GM21381 (cell line): ENCODE results near the gene HMGB4.

Source experiments
- ATAC-seq: cut with Tn5 transposase; IDR thresholded peaks from one replicate; pipeline ENCODE4 v1.9.1; 2021; ENCODE audit warnings: mild to moderate bottlenecking, moderate library complexity; ENCODE audit not compliant: unreplicated experiment

The HMGB4 gene

GRCh38 chr1:33846861-33847260, 17.0 kb upstream of the HMGB4 start:
- no peak for ATAC-seq

GRCh38 chr1:33848205-33848937, 15.5 kb upstream of the HMGB4 start:
- no peak for ATAC-seq

- ATAC-seq, result no peak
Measured at GRCh38 chr1:33849211-33849610, 14.7 kb upstream of the HMGB4 start.

GRCh38 chr1:33850481-33850880, 13.4 kb upstream of the HMGB4 start:
- no peak for ATAC-seq

GRCh38 chr1:33852711-33853110, 11.2 kb upstream of the HMGB4 start:
- ATAC-seq, result no peak

- no peak for ATAC-seq
Measured at GRCh38 chr1:33853431-33853830, 10.4 kb upstream of the HMGB4 start.

GRCh38 chr1:33854091-33854490, 9.8 kb upstream of the HMGB4 start:
- no peak for ATAC-seq

- no peak for ATAC-seq
Measured at GRCh38 chr1:33860671-33861070, 3.2 kb upstream of the HMGB4 start.

- no peak for ATAC-seq
Measured at GRCh38 chr1:33864460-33865389, 846 bp downstream of the HMGB4 start.

GRCh38 chr1:33866281-33866680, 2.4 kb downstream of the HMGB4 start:
- no peak for ATAC-seq

GRCh38 chr1:33867684-33868083, 3.8 kb downstream of the HMGB4 start:
- no peak for ATAC-seq

- no peak for ATAC-seq
Measured at GRCh38 chr1:33872275-33872674, 8.4 kb downstream of the HMGB4 start.

- ATAC-seq, result no peak
Measured at GRCh38 chr1:33872683-33873082, 8.8 kb downstream of the HMGB4 start.

GRCh38 chr1:33874636-33875035, 10.8 kb downstream of the HMGB4 start:
- no peak for ATAC-seq

- no peak for ATAC-seq
Measured at GRCh38 chr1:33875862-33876261, 12.0 kb downstream of the HMGB4 start.

GRCh38 chr1:33876970-33877650, 13.2 kb downstream of the HMGB4 start:
- no peak for ATAC-seq

GRCh38 chr1:33878392-33878791, 14.5 kb downstream of the HMGB4 start:
- ATAC-seq, result no peak

GRCh38 chr1:33880305-33880704, 16.4 kb downstream of the HMGB4 start:
- no peak for ATAC-seq

- no peak for ATAC-seq
Measured at GRCh38 chr1:33886496-33886895, 22.6 kb downstream of the HMGB4 start.

- no peak for ATAC-seq
Measured at GRCh38 chr1:33893147-33893830, 29.4 kb downstream of the HMGB4 start.

GRCh38 chr1:33895396-33895795, 31.5 kb downstream of the HMGB4 start:
- ATAC-seq, result no peak
